Measurements from ENCODE around the gene TIFAB.

The TIFAB gene

GRCh38 chr5:135471726-135472125 lies 19.6 kb upstream of the TIFAB start:
- Histone ChIP-seq H3K4me3 (ENCODE audit: low read length in 2 of 2) (no peak overlapping the region), H2AFZ (ENCODE audit: low read length) (no peak overlapping the region)

GRCh38 chr5:135469911-135470310 lies 17.8 kb upstream of the TIFAB start:
- Histone ChIP-seq H3K9me3 (replicated peaks in 1 of 2; ENCODE audit: control insufficient read depth in 2 of 2, insufficient read depth in 1 of 2, low read depth in 1 of 2, low read length in 2 of 2) (peaks cover 0 to 2% of the 10 kb centered on the region in 2 donors), H3K27me3 (ENCODE audit: control insufficient read depth in 3 of 3, insufficient read depth in 3 of 3, low read depth in 1 of 3, low read length in 3 of 3) (peaks cover 14 to 85% (median 63%) of the 10 kb centered on the region in 3 experiments), H3K27ac (replicated peaks; ENCODE audit: low read length) (no peak overlapping the region), H3K4me1 (ENCODE audit: control insufficient read depth in 2 of 2, insufficient read depth in 1 of 2, low read depth in 1 of 2, low read length in 2 of 2) (peaks cover 4 to 9% of the 10 kb centered on the region in 2 donors), H2BK120ac (ENCODE audit: low read depth, low read length) (no peak overlapping the region), H2BK5ac (ENCODE audit: low read length) (no peak overlapping the region), H3K9ac (ENCODE audit: low read depth, low read length, poor library complexity) (no peak overlapping the region), H4K8ac (ENCODE audit: low read depth, low read length) (no peak overlapping the region), H3K4ac (ENCODE audit: low read length) (no peak overlapping the region), H3K14ac (ENCODE audit: low read length) (no peak overlapping the region), H4K91ac (ENCODE audit: low read depth, low read length, poor library complexity) (no peak overlapping the region), H3K79me1 (ENCODE audit: low read depth, low read length) (no peaks in the 10 kb centered on the region), H3K23ac (ENCODE audit: low read depth, low read length, poor library complexity) (no peak overlapping the region), H3K4me3 (ENCODE audit: low read length in 2 of 2) (no peak overlapping the region), H2AFZ (ENCODE audit: low read length) (no peak overlapping the region), H3K36me3 (replicated peaks in 1 of 2; ENCODE audit: control insufficient read depth in 2 of 2, insufficient read depth in 2 of 2, low read length in 2 of 2) (peaks cover 0 to 2% of the 10 kb centered on the region in 2 donors), H3K18ac (ENCODE audit: low read length) (no peak overlapping the region), H2BK15ac (ENCODE audit: low read length) (no peak overlapping the region), H3K4me2 (ENCODE audit: insufficient read depth, low read length, poor library complexity, severe bottlenecking) (no peak overlapping the region), H2AK5ac (ENCODE audit: low read depth, low read length) (no peak overlapping the region), H2BK12ac (ENCODE audit: low read length) (no peak overlapping the region)
- no peak for DNase-seq (ENCODE audit: low spot score)
- WGBS, 2 donors (ENCODE audit: extremely low coverage in 2 of 2, insufficient read length in 2 of 2, insufficient replicate concordance in 1 of 2), result no CpG with 5 or more reads among the region's 5 CpGs

More at GRCh38 chr5:135471726-135472125, 19.6 kb upstream of the TIFAB start:
- no peak overlapping the region for H2BK15ac ChIP-seq (ENCODE audit: low read length)
- WGBS, 2 donors (ENCODE audit: extremely low coverage in 2 of 2, insufficient read length in 2 of 2, insufficient replicate concordance in 1 of 2), result no CpG with 5 or more reads among the region's 4 CpGs
- H3K9me3 ChIP-seq (replicated peaks in 1 of 2; ENCODE audit: control insufficient read depth in 2 of 2, insufficient read depth in 1 of 2, low read depth in 1 of 2, low read length in 2 of 2), result peaks cover 0 to 2% of the 10 kb centered on the region in 2 donors
- no peak overlapping the region for H3K4me2 ChIP-seq (ENCODE audit: insufficient read depth, low read length, poor library complexity, severe bottlenecking)
- peaks cover 0 to 2% of the 10 kb centered on the region in 2 donors for H3K36me3 ChIP-seq (replicated peaks in 1 of 2; ENCODE audit: control insufficient read depth in 2 of 2, insufficient read depth in 2 of 2, low read length in 2 of 2)
- no peak overlapping the region for H3K27ac ChIP-seq (replicated peaks; ENCODE audit: low read length)
- no peak overlapping the region for H3K4ac ChIP-seq (ENCODE audit: low read length)
- peaks cover 6 to 82% (median 52%) of the 10 kb centered on the region in 3 experiments for H3K27me3 ChIP-seq (ENCODE audit: control insufficient read depth in 3 of 3, insufficient read depth in 3 of 3, low read depth in 1 of 3, low read length in 3 of 3)
- no peak overlapping the region for H3K9ac ChIP-seq (ENCODE audit: low read depth, low read length, poor library complexity)
- no peak overlapping the region for H2BK12ac ChIP-seq (ENCODE audit: low read length)
- H3K79me1 ChIP-seq (ENCODE audit: low read depth, low read length), result no peaks in the 10 kb centered on the region
- no peak overlapping the region for H3K23ac ChIP-seq (ENCODE audit: low read depth, low read length, poor library complexity)
- no peak overlapping the region for H3K14ac ChIP-seq (ENCODE audit: low read length)
- no peak overlapping the region for H2BK120ac ChIP-seq (ENCODE audit: low read depth, low read length)
- no peak overlapping the region for H4K91ac ChIP-seq (ENCODE audit: low read depth, low read length, poor library complexity)
- no peak overlapping the region for H2AK5ac ChIP-seq (ENCODE audit: low read depth, low read length)
- peak overlapping the region; percentile 16 for H3K18ac ChIP-seq (ENCODE audit: low read length)
- H2BK5ac ChIP-seq (ENCODE audit: low read length), result no peak overlapping the region
- H3K4me1 ChIP-seq (ENCODE audit: control insufficient read depth in 2 of 2, insufficient read depth in 1 of 2, low read depth in 1 of 2, low read length in 2 of 2), result peaks cover 4 to 5% of the 10 kb centered on the region in 2 donors
- no peak for DNase-seq (ENCODE audit: low spot score)
- H4K8ac ChIP-seq (ENCODE audit: low read depth, low read length), result no peak overlapping the region

GRCh38 chr5:135468541-135468940 lies 16.4 kb upstream of the TIFAB start:
- no peak overlapping the region for H3K9ac ChIP-seq (ENCODE audit: low read depth, low read length, poor library complexity)
- H2BK15ac ChIP-seq (ENCODE audit: low read length), result no peak overlapping the region
- H3K4me3 ChIP-seq (ENCODE audit: low read length in 2 of 2), result no peak overlapping the region
- H4K8ac ChIP-seq (ENCODE audit: low read depth, low read length), result no peak overlapping the region
- H3K23ac ChIP-seq (ENCODE audit: low read depth, low read length, poor library complexity), result peak overlapping the region; percentile 67
- H2BK120ac ChIP-seq (ENCODE audit: low read depth, low read length), result no peak overlapping the region
- no peak overlapping the region for H3K4ac ChIP-seq (ENCODE audit: low read length)
- WGBS, 2 donors (ENCODE audit: extremely low coverage in 2 of 2, insufficient read length in 2 of 2, insufficient replicate concordance in 1 of 2), result no CpG with 5 or more reads among the region's 2 CpGs
- H2AFZ ChIP-seq (ENCODE audit: low read length), result no peak overlapping the region
- H2BK5ac ChIP-seq (ENCODE audit: low read length), result no peak overlapping the region
- no peak overlapping the region for H3K4me2 ChIP-seq (ENCODE audit: insufficient read depth, low read length, poor library complexity, severe bottlenecking)
- H3K18ac ChIP-seq (ENCODE audit: low read length), result no peak overlapping the region
- H3K27me3 ChIP-seq (ENCODE audit: control insufficient read depth in 3 of 3, insufficient read depth in 3 of 3, low read depth in 1 of 3, low read length in 3 of 3), result peaks cover 14 to 86% (median 72%) of the 10 kb centered on the region in 3 experiments
- H4K91ac ChIP-seq (ENCODE audit: low read depth, low read length, poor library complexity), result no peak overlapping the region
- H3K9me3 ChIP-seq (replicated peaks in 1 of 2; ENCODE audit: control insufficient read depth in 2 of 2, insufficient read depth in 1 of 2, low read depth in 1 of 2, low read length in 2 of 2), result peaks cover 0 to 2% of the 10 kb centered on the region in 2 donors
- no peak overlapping the region for H2AK5ac ChIP-seq (ENCODE audit: low read depth, low read length)
- H3K36me3 ChIP-seq (replicated peaks in 1 of 2; ENCODE audit: control insufficient read depth in 2 of 2, insufficient read depth in 2 of 2, low read length in 2 of 2), result peaks cover 0 to 2% of the 10 kb centered on the region in 2 donors
- no peaks in the 10 kb centered on the region for H3K79me1 ChIP-seq (ENCODE audit: low read depth, low read length)
- H3K4me1 ChIP-seq (ENCODE audit: control insufficient read depth in 2 of 2, insufficient read depth in 1 of 2, low read depth in 1 of 2, low read length in 2 of 2), result peaks cover 4 to 9% of the 10 kb centered on the region in 2 donors
- no peak overlapping the region for H2BK12ac ChIP-seq (ENCODE audit: low read length)
- no peak overlapping the region for H3K27ac ChIP-seq (replicated peaks; ENCODE audit: low read length)
- no peak overlapping the region for H3K14ac ChIP-seq (ENCODE audit: low read length)
- DNase-seq (ENCODE audit: low spot score), result no peak

DNA sequence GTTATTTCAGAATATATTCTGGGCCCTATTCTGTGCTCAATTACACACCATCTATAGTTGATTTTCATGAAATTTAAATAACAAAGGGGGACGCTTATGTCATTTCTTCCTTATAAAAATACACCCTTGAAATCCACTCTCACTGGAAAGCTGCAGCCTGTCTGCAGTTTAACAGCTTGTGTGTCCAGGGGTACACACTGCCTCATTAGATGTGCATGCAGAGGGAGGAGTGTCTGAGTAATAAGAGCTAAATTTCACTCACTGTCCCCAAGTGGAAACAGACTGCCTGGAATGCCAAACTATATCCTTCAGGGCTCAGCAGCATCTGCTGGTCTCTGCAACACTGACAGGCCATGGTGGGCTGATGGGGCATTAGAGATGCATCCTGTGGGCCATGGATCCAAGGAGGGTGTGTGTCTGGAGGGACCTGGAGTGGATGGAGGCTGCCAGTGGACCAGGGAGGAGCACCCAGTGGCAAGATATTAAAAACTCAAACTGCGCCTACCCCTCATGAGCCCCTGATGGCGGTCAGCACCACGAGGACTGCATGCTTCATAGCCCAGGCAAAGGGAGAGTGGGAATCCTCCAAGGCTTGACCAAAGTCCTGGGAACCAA lies 15.8 kb upstream of the TIFAB start:
- H3K9ac ChIP-seq (ENCODE audit: low read depth, low read length, poor library complexity), result no peak overlapping the region
- H3K79me1 ChIP-seq (ENCODE audit: low read depth, low read length), result no peaks in the 10 kb centered on the region
- no peak overlapping the region for H4K8ac ChIP-seq (ENCODE audit: low read depth, low read length)
- H3K4me1 ChIP-seq (ENCODE audit: control insufficient read depth in 2 of 2, insufficient read depth in 1 of 2, low read depth in 1 of 2, low read length in 2 of 2), result peaks cover 4 to 9% of the 10 kb centered on the region in 2 donors
- H4K91ac ChIP-seq (ENCODE audit: low read depth, low read length, poor library complexity), result no peak overlapping the region
- peaks cover 0 to 2% of the 10 kb centered on the region in 2 donors for H3K36me3 ChIP-seq (replicated peaks in 1 of 2; ENCODE audit: control insufficient read depth in 2 of 2, insufficient read depth in 2 of 2, low read length in 2 of 2)
- H2AK5ac ChIP-seq (ENCODE audit: low read depth, low read length), result no peak overlapping the region
- no peak overlapping the region for H3K4me2 ChIP-seq (ENCODE audit: insufficient read depth, low read length, poor library complexity, severe bottlenecking)
- no peak overlapping the region for H2AFZ ChIP-seq (ENCODE audit: low read length)
- no peak overlapping the region for H2BK12ac ChIP-seq (ENCODE audit: low read length)
- no peak overlapping the region for H2BK5ac ChIP-seq (ENCODE audit: low read length)
- H3K4ac ChIP-seq (ENCODE audit: low read length), result no peak overlapping the region
- H3K27ac ChIP-seq (replicated peaks; ENCODE audit: low read length), result no peak overlapping the region
- DNase-seq (ENCODE audit: low spot score), result no peak
- no CpG with 5 or more reads among the region's 4 CpGs for WGBS, 2 donors (ENCODE audit: extremely low coverage in 2 of 2, insufficient read length in 2 of 2, insufficient replicate concordance in 1 of 2)
- no peak overlapping the region for H2BK15ac ChIP-seq (ENCODE audit: low read length)
- H3K18ac ChIP-seq (ENCODE audit: low read length), result no peak overlapping the region
- H3K23ac ChIP-seq (ENCODE audit: low read depth, low read length, poor library complexity), result peak overlapping the region; percentile 67
- H3K4me3 ChIP-seq (ENCODE audit: low read length in 2 of 2), result no peak overlapping the region
- no peak overlapping the region for H2BK120ac ChIP-seq (ENCODE audit: low read depth, low read length)
- H3K27me3 ChIP-seq (ENCODE audit: control insufficient read depth in 3 of 3, insufficient read depth in 3 of 3, low read depth in 1 of 3, low read length in 3 of 3), result peaks cover 14 to 86% (median 73%) of the 10 kb centered on the region in 3 experiments
- H3K14ac ChIP-seq (ENCODE audit: low read length), result no peak overlapping the region
- H3K9me3 ChIP-seq (replicated peaks in 1 of 2; ENCODE audit: control insufficient read depth in 2 of 2, insufficient read depth in 1 of 2, low read depth in 1 of 2, low read length in 2 of 2), result peaks cover 0 to 2% of the 10 kb centered on the region in 2 donors
